Measurements from ENCODE around the gene SUMO3. TPM values are rescaled to one million over a fixed set of nuclear protein-coding genes. Genes with fewer than 3 reads are reported as not detected.
A peak's percentile ranks its signal among the peaks of the same experiment; 100 is the strongest.

Gene SUMO3
- total RNA-seq, 2 donors from 2014 or later, result 52.6 to 86.2 TPM

GRCh38 chr21:44822484-44823178 lies 4.8 kb upstream of the SUMO3 start:
- no peaks in the 10 kb centered on the region for H3K4me1 Mint-ChIP-seq
- ATAC-seq (replicated peaks), result no peak
- H3K27me3 Mint-ChIP-seq, result no peaks in the 10 kb centered on the region
- H3K27ac Mint-ChIP-seq, result no peak overlapping the region
- no peaks in the 10 kb centered on the region for H3K36me3 Mint-ChIP-seq (ENCODE audit: low read depth)
- no peak overlapping the region for H3K4me3 Mint-ChIP-seq
- H3K9me3 Mint-ChIP-seq, result peaks cover 12% of the 10 kb centered on the region

- Mint-ChIP-seq H3K9me3 (peaks cover 6% of the 10 kb centered on the region), H3K4me1 (peaks cover 7% of the 10 kb centered on the region)
- no peak for ATAC-seq (replicated peaks)
These were observed 3.0 kb upstream of the SUMO3 start for GRCh38 chr21:44820851-44821250.

GRCh38 chr21:44819283-44820243 lies 1.7 kb upstream of the SUMO3 start:
- Mint-ChIP-seq H3K9me3 (peaks cover 6% of the 10 kb centered on the region), H3K36me3 (ENCODE audit: low read depth) (peaks cover 6% of the 10 kb centered on the region), H3K4me1 (peaks cover 7% of the 10 kb centered on the region), H3K4me3 (peak overlapping the region; percentile 30), H3K27ac (peak overlapping the region; percentile 38), H3K27me3 (no peaks in the 10 kb centered on the region)
- no peak for ATAC-seq (replicated peaks)

More at GRCh38 chr21:44820851-44821250, 3.0 kb upstream of the SUMO3 start:
- Mint-ChIP-seq H3K27me3 (no peaks in the 10 kb centered on the region), H3K4me3 (no peak overlapping the region), H3K36me3 (ENCODE audit: low read depth) (peaks cover 6% of the 10 kb centered on the region), H3K27ac (no peak overlapping the region)

- no peak overlapping the region for H3K27ac Mint-ChIP-seq
- peaks cover 4% of the 10 kb centered on the region for H3K9me3 Mint-ChIP-seq
- peak overlapping the region; percentile 30 for H3K4me3 Mint-ChIP-seq
- H3K27me3 Mint-ChIP-seq, result no peaks in the 10 kb centered on the region
- H3K4me1 Mint-ChIP-seq, result peaks cover 7% of the 10 kb centered on the region
- no peak for ATAC-seq (replicated peaks)
- H3K36me3 Mint-ChIP-seq (ENCODE audit: low read depth), result peaks cover 12% of the 10 kb centered on the region
These were observed 764 bp upstream of the SUMO3 start for GRCh38 chr21:44818640-44819011.

GRCh38 chr21:44817506-44817880 lies 369 bp downstream of the SUMO3 start:
- Mint-ChIP-seq H3K27me3 (no peaks in the 10 kb centered on the region), H3K27ac (no peak overlapping the region), H3K4me1 (peaks cover 7% of the 10 kb centered on the region), H3K9me3 (no peaks in the 10 kb centered on the region), H3K36me3 (ENCODE audit: low read depth) (peaks cover 14% of the 10 kb centered on the region), H3K4me3 (peak overlapping the region; percentile 78)
- peak; percentile 88 for ATAC-seq (replicated peaks)

GRCh38 chr21:44816761-44817505 lies 929 bp downstream of the SUMO3 start:
- H3K27ac Mint-ChIP-seq, result peak overlapping the region; percentile 62
- H3K9me3 Mint-ChIP-seq, result no peaks in the 10 kb centered on the region
- peak overlapping the region; percentile 78 for H3K4me3 Mint-ChIP-seq
- H3K4me1 Mint-ChIP-seq, result peaks cover 7% of the 10 kb centered on the region
- H3K36me3 Mint-ChIP-seq (ENCODE audit: low read depth), result peaks cover 20% of the 10 kb centered on the region
- no peak for ATAC-seq (replicated peaks)
- no peaks in the 10 kb centered on the region for H3K27me3 Mint-ChIP-seq

GRCh38 chr21:44815852-44816628 lies 1.8 kb downstream of the SUMO3 start:
- peaks cover 29% of the 10 kb centered on the region for H3K36me3 Mint-ChIP-seq (ENCODE audit: low read depth)
- peak overlapping the region; percentile 62 for H3K27ac Mint-ChIP-seq
- H3K4me1 Mint-ChIP-seq, result peaks cover 10% of the 10 kb centered on the region
- no peak for ATAC-seq (replicated peaks)
- H3K4me3 Mint-ChIP-seq, result peak overlapping the region; percentile 78
- H3K27me3 Mint-ChIP-seq, result no peaks in the 10 kb centered on the region
- no peaks in the 10 kb centered on the region for H3K9me3 Mint-ChIP-seq

GRCh38 chr21:44815225-44815624 lies 2.6 kb downstream of the SUMO3 start:
- Mint-ChIP-seq H3K36me3 (ENCODE audit: low read depth) (peaks cover 37% of the 10 kb centered on the region), H3K27ac (no peak overlapping the region)

GRCh38 chr21:44814498-44815023 lies 3.3 kb downstream of the SUMO3 start:
- no peaks in the 10 kb centered on the region for H3K9me3 Mint-ChIP-seq
- no peak overlapping the region for H3K27ac Mint-ChIP-seq
- H3K4me1 Mint-ChIP-seq, result peaks cover 18% of the 10 kb centered on the region
- H3K27me3 Mint-ChIP-seq, result no peaks in the 10 kb centered on the region
- no peak for ATAC-seq (replicated peaks)
- H3K36me3 Mint-ChIP-seq (ENCODE audit: low read depth), result peaks cover 43% of the 10 kb centered on the region
- no peak overlapping the region for H3K4me3 Mint-ChIP-seq

More at GRCh38 chr21:44815225-44815624, 2.6 kb downstream of the SUMO3 start:
- Mint-ChIP-seq H3K4me3 (no peak overlapping the region), H3K4me1 (peaks cover 13% of the 10 kb centered on the region), H3K27me3 (no peaks in the 10 kb centered on the region), H3K9me3 (no peaks in the 10 kb centered on the region)
- no peak for ATAC-seq (replicated peaks)

GRCh38 chr21:44813727-44814126 lies 4.1 kb downstream of the SUMO3 start:
- Mint-ChIP-seq H3K27me3 (no peaks in the 10 kb centered on the region), H3K27ac (no peak overlapping the region), H3K4me1 (peaks cover 23% of the 10 kb centered on the region), H3K4me3 (no peak overlapping the region), H3K36me3 (ENCODE audit: low read depth) (peaks cover 52% of the 10 kb centered on the region), H3K9me3 (no peaks in the 10 kb centered on the region)
- ATAC-seq (replicated peaks), result no peak

- no peak for ATAC-seq (replicated peaks)
- H3K4me3 Mint-ChIP-seq, result no peak overlapping the region
- H3K36me3 Mint-ChIP-seq (ENCODE audit: low read depth), result peaks cover 58% of the 10 kb centered on the region
- no peaks in the 10 kb centered on the region for H3K9me3 Mint-ChIP-seq
- H3K27ac Mint-ChIP-seq, result no peak overlapping the region
- H3K27me3 Mint-ChIP-seq, result no peaks in the 10 kb centered on the region
- peaks cover 23% of the 10 kb centered on the region for H3K4me1 Mint-ChIP-seq
These were observed 4.7 kb downstream of the SUMO3 start for GRCh38 chr21:44813149-44813548.

GRCh38 chr21:44812640-44813039 lies 5.2 kb downstream of the SUMO3 start:
- Mint-ChIP-seq H3K27ac (no peak overlapping the region), H3K4me3 (no peak overlapping the region)

GRCh38 chr21:44810779-44811178 lies 7.1 kb downstream of the SUMO3 start:
- no peak for ATAC-seq (replicated peaks)
- Mint-ChIP-seq H3K9me3 (no peaks in the 10 kb centered on the region), H3K27me3 (no peaks in the 10 kb centered on the region), H3K27ac (peak overlapping the region; percentile 24), H3K4me1 (peaks cover 16% of the 10 kb centered on the region), H3K4me3 (no peak overlapping the region), H3K36me3 (ENCODE audit: low read depth) (peaks cover 75% of the 10 kb centered on the region)

More at GRCh38 chr21:44812640-44813039, 5.2 kb downstream of the SUMO3 start:
- ATAC-seq (replicated peaks), result no peak
- Mint-ChIP-seq H3K36me3 (ENCODE audit: low read depth) (peaks cover 63% of the 10 kb centered on the region), H3K27me3 (no peaks in the 10 kb centered on the region), H3K4me1 (peaks cover 23% of the 10 kb centered on the region), H3K9me3 (no peaks in the 10 kb centered on the region)
